GM12864 (cell line): ENCODE data around the gene RPP14.

ENCODE experiments used
- DNase-seq: peaks from one replicate; pipeline ENCODE4 v3.0.0-alpha.2; 2011; ENCODE audit warnings: low read depth
- H3K4me3 ChIP-seq: 2 replicates; pipeline ENCODE4 v1.5.1; 2011; ENCODE audit warnings: mild to moderate bottlenecking, low read depth, low read length, control low read depth
- TF ChIP-seq, protein P1 (sequence below): IDR thresholded peaks from 2 replicates; pipeline ENCODE4 v1.5.1; 2011; ENCODE audit warnings: low read depth, mild to moderate bottlenecking, moderate library complexity, low read length, control low read depth, inconsistent platforms; ENCODE audit errors: missing control alignments

The RPP14 gene

DNA sequence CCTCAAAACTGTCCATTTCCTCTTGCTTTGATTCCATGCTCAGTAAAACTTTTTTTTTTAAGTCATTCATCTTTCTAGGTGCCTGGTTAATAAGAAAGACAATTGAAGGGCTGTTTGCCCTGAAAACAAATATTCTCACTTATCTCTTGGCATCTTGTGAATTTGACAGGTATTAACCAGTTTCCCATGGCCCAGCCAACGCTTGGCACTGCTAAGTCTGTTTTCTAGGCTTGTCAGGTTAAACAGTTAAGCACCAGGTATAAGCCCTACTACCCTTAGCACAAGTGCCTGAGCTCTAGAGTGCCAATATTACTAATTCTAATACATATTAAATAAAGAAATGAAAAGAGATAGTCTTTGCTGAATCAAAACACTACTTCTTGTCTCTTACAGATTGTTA is 63.0 kb downstream of the RPP14 start:
- no peak overlapping the region for H3K4me3 ChIP-seq
- TF ChIP-seq, protein P1, sequence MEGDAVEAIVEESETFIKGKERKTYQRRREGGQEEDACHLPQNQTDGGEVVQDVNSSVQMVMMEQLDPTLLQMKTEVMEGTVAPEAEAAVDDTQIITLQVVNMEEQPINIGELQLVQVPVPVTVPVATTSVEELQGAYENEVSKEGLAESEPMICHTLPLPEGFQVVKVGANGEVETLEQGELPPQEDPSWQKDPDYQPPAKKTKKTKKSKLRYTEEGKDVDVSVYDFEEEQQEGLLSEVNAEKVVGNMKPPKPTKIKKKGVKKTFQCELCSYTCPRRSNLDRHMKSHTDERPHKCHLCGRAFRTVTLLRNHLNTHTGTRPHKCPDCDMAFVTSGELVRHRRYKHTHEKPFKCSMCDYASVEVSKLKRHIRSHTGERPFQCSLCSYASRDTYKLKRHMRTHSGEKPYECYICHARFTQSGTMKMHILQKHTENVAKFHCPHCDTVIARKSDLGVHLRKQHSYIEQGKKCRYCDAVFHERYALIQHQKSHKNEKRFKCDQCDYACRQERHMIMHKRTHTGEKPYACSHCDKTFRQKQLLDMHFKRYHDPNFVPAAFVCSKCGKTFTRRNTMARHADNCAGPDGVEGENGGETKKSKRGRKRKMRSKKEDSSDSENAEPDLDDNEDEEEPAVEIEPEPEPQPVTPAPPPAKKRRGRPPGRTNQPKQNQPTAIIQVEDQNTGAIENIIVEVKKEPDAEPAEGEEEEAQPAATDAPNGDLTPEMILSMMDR = no peak

More for the DNA sequence above, 63.0 kb downstream of the RPP14 start:
- DNase-seq = no peak
